ENCODE data around the gene HOXA6. TPM values are rescaled to one million over a fixed set of nuclear protein-coding genes. Genes with fewer than 3 reads are reported as not detected.

HOXA6 gene
- total RNA-seq, 1 experiment from 2014 or later, result 3.7 TPM

GRCh38 chr7:27139334-27140125, 8.0 kb downstream of the HOXA6 start:
- no peak for DNase-seq (ENCODE audit: low read depth)

GRCh38 chr7:27138985-27139333, 8.6 kb downstream of the HOXA6 start:
- no peak for DNase-seq (ENCODE audit: low read depth)

GRCh38 chr7:27138472-27138871, 9.1 kb downstream of the HOXA6 start:
- DNase-seq (ENCODE audit: low read depth), result no peak

- DNase-seq (ENCODE audit: low read depth), result no peak
Observed at GRCh38 chr7:27137640-27138315, 9.8 kb downstream of the HOXA6 start.

GRCh38 chr7:27134392-27134791, 13.2 kb downstream of the HOXA6 start:
- DNase-seq (ENCODE audit: low read depth), result peak; percentile 97

GRCh38 chr7:27133409-27134231, 14.0 kb downstream of the HOXA6 start:
- no peak for DNase-seq (ENCODE audit: low read depth)

- no peak for DNase-seq (ENCODE audit: low read depth)
Observed at GRCh38 chr7:27132978-27133377, 14.6 kb downstream of the HOXA6 start.

GRCh38 chr7:27132214-27132613, 15.4 kb downstream of the HOXA6 start:
- no peak for DNase-seq (ENCODE audit: low read depth)

GRCh38 chr7:27131390-27131819, 16.2 kb downstream of the HOXA6 start:
- DNase-seq (ENCODE audit: low read depth), result no peak

GRCh38 chr7:27130540-27131389, 16.8 kb downstream of the HOXA6 start, which contains the start of gene HOXA4:
Gene HOXA4 (minus strand): TSS chr7:27130757. CDS start chr7:27130733, 24 bp downstream.
- DNase-seq (ENCODE audit: low read depth), result peak; percentile 89

GRCh38 chr7:27129729-27130539, 17.6 kb downstream of the HOXA6 start:
- DNase-seq (ENCODE audit: low read depth), result peak; percentile 66

- no peak for DNase-seq (ENCODE audit: low read depth)
Observed at GRCh38 chr7:27128776-27129728, 18.5 kb downstream of the HOXA6 start.

- no peak for DNase-seq (ENCODE audit: low read depth)
Observed at GRCh38 chr7:27128034-27128433, 19.5 kb downstream of the HOXA6 start.

GRCh38 chr7:27126596-27127327, 20.8 kb downstream of the HOXA6 start:
- no peak for DNase-seq (ENCODE audit: low read depth)

GRCh38 chr7:27125986-27126394, 21.6 kb downstream of the HOXA6 start:
- no peak for DNase-seq (ENCODE audit: low read depth)

GRCh38 chr7:27124902-27125689, 22.5 kb downstream of the HOXA6 start:
- no peak for DNase-seq (ENCODE audit: low read depth)

GRCh38 chr7:27124096-27124901, 23.3 kb downstream of the HOXA6 start:
- DNase-seq (ENCODE audit: low read depth), result no peak
